HepG2 (cell line): Measurements from ENCODE around the gene TP73. TPM values are rescaled to one million over a fixed set of nuclear protein-coding genes. Genes with fewer than 3 reads are reported as not detected.
A peak's percentile ranks its signal among the peaks of the same experiment; 100 is the strongest.

Source experiments
- ASH2L ChIP-seq: fragments of 300-600, 200-600 bp; sonication (generic); IDR thresholded peaks from 2 replicates; pipeline ENCODE4 v1.7.0; 2017; ENCODE audit warnings: low read depth, mild to moderate bottlenecking, moderate library complexity, mixed read lengths, low read length; ENCODE audit not compliant: insufficient read length
- CEBPB ChIP-seq: IDR thresholded peaks from 2 replicates; pipeline ENCODE4 v1.6.1; 2011; ENCODE audit warnings: low read depth, low read length, improper control_type of control experiment, borderline replicate concordance
- EED ChIP-seq: sonication (generic); formaldehyde crosslinking; IDR thresholded peaks from 2 replicates; pipeline ENCODE4 v1.5.0; 2020; ENCODE audit warnings: mild to moderate bottlenecking, missing genetic modification reagents
- FOXP4 ChIP-seq: sonication (generic); formaldehyde crosslinking; IDR thresholded peaks from 2 replicates; pipeline ENCODE4 v1.4.0; 2020; ENCODE audit warnings: missing genetic modification reagents
- GABPA ChIP-seq, 2 experiments: IDR thresholded peaks; 2 replicates each; pipeline ENCODE4 v1.6.1; 2011 to 2016; ENCODE audit warnings: low read depth in 2 of 2, low read length in 1 of 2, missing biosample characterization in 1 of 2, missing genetic modification characterization in 1 of 2
- GATAD1 ChIP-seq: IDR thresholded peaks from 2 replicates; pipeline ENCODE4 v1.6.1; 2016; ENCODE audit warnings: missing genetic modification reagents, missing compliant biosample characterization
- IRF2 ChIP-seq: IDR thresholded peaks from 2 replicates; pipeline ENCODE4 v1.6.1; 2018; ENCODE audit warnings: missing genetic modification reagents, missing compliant biosample characterization
- MAZ ChIP-seq, 2 experiments: sonication (generic) in 1 of 2; formaldehyde crosslinking in 1 of 2; IDR thresholded peaks; 2 replicates each; pipeline versions ENCODE4 v1.5.0 to v1.6.1; 2012 to 2020; ENCODE audit warnings: low read depth in 2 of 2, mild to moderate bottlenecking in 2 of 2, borderline replicate concordance in 1 of 2, improper control_type of control experiment in 1 of 2, low read length in 1 of 2, missing genetic modification reagents in 1 of 2, moderate library complexity in 1 of 2
- MEIS1 ChIP-seq: sonication (generic); formaldehyde crosslinking; IDR thresholded peaks from 2 replicates; pipeline ENCODE4 v1.9.0; 2021; ENCODE audit warnings: mild to moderate bottlenecking, missing genetic modification reagents, moderate library complexity, borderline replicate concordance
- PCBP1 ChIP-seq: fragments of 200-400 bp; formaldehyde crosslinking; IDR thresholded peaks from 2 replicates; pipeline ENCODE4 v1.6.1; 2017; ENCODE audit warnings: mild to moderate bottlenecking, low read depth, low read length, borderline replicate concordance
- TEAD2 ChIP-seq: sonication (generic); formaldehyde crosslinking; IDR thresholded peaks from 2 replicates; pipeline ENCODE4 v1.9.0; 2021; ENCODE audit warnings: missing genetic modification reagents
- ZFX ChIP-seq: sonication (generic); formaldehyde crosslinking; IDR thresholded peaks from 2 replicates; pipeline ENCODE4 v1.4.0; 2020; ENCODE audit warnings: mild to moderate bottlenecking, low read depth, missing genetic modification reagents, moderate library complexity
- ZNF207 ChIP-seq: fragments of 450-650 bp; IDR thresholded peaks from 2 replicates; pipeline ENCODE4 v1.6.1; 2016; ENCODE audit warnings: antibody characterized with exemption, borderline replicate concordance
- ZNF263 ChIP-seq: sonication (generic); formaldehyde crosslinking; IDR thresholded peaks from 2 replicates; pipeline ENCODE4 v1.4.0; 2020; ENCODE audit warnings: missing genetic modification reagents
- ZNF329 ChIP-seq: sonication (generic); formaldehyde crosslinking; IDR thresholded peaks from 2 replicates; pipeline ENCODE4 v1.9.0; 2021; ENCODE audit warnings: low read depth, mild to moderate bottlenecking, missing genetic modification reagents
- ZNF431 ChIP-seq: sonication (generic); formaldehyde crosslinking; IDR thresholded peaks from 2 replicates; pipeline ENCODE4 v1.9.0; 2022; ENCODE audit warnings: missing genetic modification reagents, low read depth, mild to moderate bottlenecking, borderline replicate concordance
- polyA plus RNA-seq, 8 experiments: library from polyadenylated mRNA; depleted of rRNA in 3 of 8; stranded (reverse) in 7 of 8; unstranded in 1 of 8; fragments of >200 nt; fragmentation: Illumina TruSeq in 4 of 8; extraction: Trizol in 4 of 8; gene quantifications; 2 replicates each; pipeline versions ENCODE4 v1.2.1 to v1.2.3, GENCODE V29; 2011 to 2016; ENCODE audit warnings: low read depth in 4 of 8, missing spikeins in 1 of 8, mixed read lengths in 1 of 8; ENCODE audit not compliant: insufficient read depth in 1 of 8
- total RNA-seq, 5 experiments: library from RNA; depleted of rRNA; stranded (reverse); fragments of >200 nt; fragmentation: Illumina TruSeq; extraction: Trizol; gene quantifications; 2 replicates each; pipeline ENCODE4 v1.2.3, GENCODE V29; 2016; ENCODE audit warnings: low read depth in 1 of 5
- TF ChIP-seq, protein P1 (sequence below): sonication (generic); formaldehyde crosslinking; IDR thresholded peaks from 2 replicates; pipeline ENCODE4 v1.4.0; 2020; ENCODE audit warnings: missing genetic modification reagents
- TF ChIP-seq, protein P2 (sequence below), 2 experiments: sonication (generic) in 1 of 2; formaldehyde crosslinking in 1 of 2; IDR thresholded peaks; 2 replicates each; pipeline versions ENCODE4 v1.5.1 to v1.6.1; 2011 to 2020; ENCODE audit warnings: borderline replicate concordance in 1 of 2, low read depth in 1 of 2, low read length in 1 of 2, mild to moderate bottlenecking in 1 of 2, missing genetic modification reagents in 1 of 2, moderate library complexity in 1 of 2
- TF ChIP-seq, protein P3 (sequence below): sonication (generic); formaldehyde crosslinking; IDR thresholded peaks from 2 replicates; pipeline ENCODE4 v1.5.0; 2020; ENCODE audit warnings: mild to moderate bottlenecking, missing genetic modification reagents, moderate library complexity

Gene TP73
- total and polyA plus RNA-seq, 2 of the 13 experiments (the other 11 are each of a cell fraction or from before 2014, with no cell fraction given) = 0.49 to 1.1 TPM

DNA sequence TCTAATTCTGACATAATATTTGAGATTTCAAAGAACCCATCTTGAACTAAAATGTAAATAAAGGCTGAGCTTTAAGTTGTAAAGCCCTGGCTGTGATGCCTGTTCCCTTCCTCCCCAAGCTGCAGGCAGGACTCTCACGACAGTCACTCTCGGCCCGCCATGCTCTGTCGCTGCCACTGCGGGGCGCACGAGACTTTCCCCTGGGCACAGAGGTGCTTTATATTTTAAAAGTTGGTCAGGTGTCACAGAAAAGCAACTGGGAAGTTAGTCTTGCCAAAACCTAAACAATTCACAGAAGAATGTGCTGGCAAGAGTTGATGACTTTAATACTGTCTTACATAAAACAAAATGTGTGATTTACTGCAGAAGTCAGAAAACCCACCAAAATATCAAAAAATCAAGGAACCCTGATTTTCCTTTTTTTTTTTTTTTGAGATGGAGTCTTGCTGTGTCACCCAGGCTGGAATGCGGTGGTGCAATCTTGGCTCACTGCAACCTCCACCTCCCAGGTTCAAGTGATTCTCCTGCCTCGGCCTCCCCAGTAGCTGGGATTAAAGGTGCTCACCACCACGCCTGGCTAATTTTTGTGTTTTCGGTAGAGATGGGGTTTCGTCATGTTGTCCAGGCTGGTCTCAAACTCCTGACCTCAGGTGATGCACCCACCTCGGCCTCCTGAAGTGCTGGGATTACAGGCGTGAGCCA is 133.3 kb downstream of the TP73 start (continued):
- TF ChIP-seq, protein P1, sequence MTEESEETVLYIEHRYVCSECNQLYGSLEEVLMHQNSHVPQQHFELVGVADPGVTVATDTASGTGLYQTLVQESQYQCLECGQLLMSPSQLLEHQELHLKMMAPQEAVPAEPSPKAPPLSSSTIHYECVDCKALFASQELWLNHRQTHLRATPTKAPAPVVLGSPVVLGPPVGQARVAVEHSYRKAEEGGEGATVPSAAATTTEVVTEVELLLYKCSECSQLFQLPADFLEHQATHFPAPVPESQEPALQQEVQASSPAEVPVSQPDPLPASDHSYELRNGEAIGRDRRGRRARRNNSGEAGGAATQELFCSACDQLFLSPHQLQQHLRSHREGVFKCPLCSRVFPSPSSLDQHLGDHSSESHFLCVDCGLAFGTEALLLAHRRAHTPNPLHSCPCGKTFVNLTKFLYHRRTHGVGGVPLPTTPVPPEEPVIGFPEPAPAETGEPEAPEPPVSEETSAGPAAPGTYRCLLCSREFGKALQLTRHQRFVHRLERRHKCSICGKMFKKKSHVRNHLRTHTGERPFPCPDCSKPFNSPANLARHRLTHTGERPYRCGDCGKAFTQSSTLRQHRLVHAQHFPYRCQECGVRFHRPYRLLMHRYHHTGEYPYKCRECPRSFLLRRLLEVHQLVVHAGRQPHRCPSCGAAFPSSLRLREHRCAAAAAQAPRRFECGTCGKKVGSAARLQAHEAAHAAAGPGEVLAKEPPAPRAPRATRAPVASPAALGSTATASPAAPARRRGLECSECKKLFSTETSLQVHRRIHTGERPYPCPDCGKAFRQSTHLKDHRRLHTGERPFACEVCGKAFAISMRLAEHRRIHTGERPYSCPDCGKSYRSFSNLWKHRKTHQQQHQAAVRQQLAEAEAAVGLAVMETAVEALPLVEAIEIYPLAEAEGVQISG (CRISPR knock-in tag) = peak; percentile 73
- no peak for TF ChIP-seq PCBP1
- TF ChIP-seq ASH2L = no peak
- no peak for TF ChIP-seq CEBPB
- no peak for TF ChIP-seq ZNF207
- peak; percentile 32; the same call in 1 of the 2 replicates for TF ChIP-seq GATAD1 (CRISPR knock-in tag)
- TF ChIP-seq, protein P2, sequence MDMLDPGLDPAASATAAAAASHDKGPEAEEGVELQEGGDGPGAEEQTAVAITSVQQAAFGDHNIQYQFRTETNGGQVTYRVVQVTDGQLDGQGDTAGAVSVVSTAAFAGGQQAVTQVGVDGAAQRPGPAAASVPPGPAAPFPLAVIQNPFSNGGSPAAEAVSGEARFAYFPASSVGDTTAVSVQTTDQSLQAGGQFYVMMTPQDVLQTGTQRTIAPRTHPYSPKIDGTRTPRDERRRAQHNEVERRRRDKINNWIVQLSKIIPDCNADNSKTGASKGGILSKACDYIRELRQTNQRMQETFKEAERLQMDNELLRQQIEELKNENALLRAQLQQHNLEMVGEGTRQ (IDR thresholded peaks at IDR 0.05; ENCODE audit: low read depth, low read length) = no peak
- TF ChIP-seq, protein P2 (CRISPR knock-in tag; IDR thresholded peaks at IDR 0.05; ENCODE audit: borderline replicate concordance) = no peak
- TF ChIP-seq TEAD2 (CRISPR knock-in tag) = no peak
- TF ChIP-seq GABPA (IDR thresholded peaks at IDR 0.05; ENCODE audit: low read depth, low read length) = no peak
- peak; percentile 17; the same call in 1 of the 2 replicates for TF ChIP-seq GABPA (CRISPR knock-in tag; IDR thresholded peaks at IDR 0.05; ENCODE audit: low read depth)
- peak; percentile 59 for TF ChIP-seq ZNF263 (CRISPR knock-in tag)
- no peak for TF ChIP-seq ZNF431 (CRISPR knock-in tag)
- no peak for TF ChIP-seq ZNF329 (CRISPR knock-in tag)
- TF ChIP-seq FOXP4 (CRISPR knock-in tag) = no peak
- no peak for TF ChIP-seq MAZ (IDR thresholded peaks at IDR 0.05; ENCODE audit: borderline replicate concordance, low read depth, low read length)
- TF ChIP-seq MAZ (CRISPR knock-in tag; IDR thresholded peaks at IDR 0.05; ENCODE audit: low read depth) = peak; percentile 26; the same call in 1 of the 2 replicates
- 0 out of 2 replicates have a peak, but pooled peaks have one; percentile 11 for TF ChIP-seq ZFX (CRISPR knock-in tag)
- TF ChIP-seq MEIS1 (CRISPR knock-in tag) = no peak
- TF ChIP-seq, protein P3, sequence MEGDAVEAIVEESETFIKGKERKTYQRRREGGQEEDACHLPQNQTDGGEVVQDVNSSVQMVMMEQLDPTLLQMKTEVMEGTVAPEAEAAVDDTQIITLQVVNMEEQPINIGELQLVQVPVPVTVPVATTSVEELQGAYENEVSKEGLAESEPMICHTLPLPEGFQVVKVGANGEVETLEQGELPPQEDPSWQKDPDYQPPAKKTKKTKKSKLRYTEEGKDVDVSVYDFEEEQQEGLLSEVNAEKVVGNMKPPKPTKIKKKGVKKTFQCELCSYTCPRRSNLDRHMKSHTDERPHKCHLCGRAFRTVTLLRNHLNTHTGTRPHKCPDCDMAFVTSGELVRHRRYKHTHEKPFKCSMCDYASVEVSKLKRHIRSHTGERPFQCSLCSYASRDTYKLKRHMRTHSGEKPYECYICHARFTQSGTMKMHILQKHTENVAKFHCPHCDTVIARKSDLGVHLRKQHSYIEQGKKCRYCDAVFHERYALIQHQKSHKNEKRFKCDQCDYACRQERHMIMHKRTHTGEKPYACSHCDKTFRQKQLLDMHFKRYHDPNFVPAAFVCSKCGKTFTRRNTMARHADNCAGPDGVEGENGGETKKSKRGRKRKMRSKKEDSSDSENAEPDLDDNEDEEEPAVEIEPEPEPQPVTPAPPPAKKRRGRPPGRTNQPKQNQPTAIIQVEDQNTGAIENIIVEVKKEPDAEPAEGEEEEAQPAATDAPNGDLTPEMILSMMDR (CRISPR knock-in tag) = peak; percentile 91
- no peak for TF ChIP-seq IRF2 (CRISPR knock-in tag)
- no peak for TF ChIP-seq EED
